Central memory CD4-positive, alpha-beta T cell (primary cell): ENCODE data around the gene HIF1A.
"Not testable (repeated sequence)": the region's sequence is repeated elsewhere in the genome, so short reads cannot be mapped to it uniquely, and the experiment has no call there.

Experiments used
- DNase-seq: peaks from one replicate; pipeline ENCODE4 v3.0.0; 2022

The HIF1A gene

GRCh38 chr14:61710853-61711817 is 15.8 kb downstream of the HIF1A start:
- no peak for DNase-seq

- DNase-seq: no peak
Observed at GRCh38 chr14:61712137-61712536, 16.8 kb downstream of the HIF1A start.

- DNase-seq: no peak
Observed at GRCh38 chr14:61713724-61714437, 18.6 kb downstream of the HIF1A start.

- no peak for DNase-seq
Observed at GRCh38 chr14:61716956-61717355, 21.6 kb downstream of the HIF1A start.

GRCh38 chr14:61718039-61718438 is 22.7 kb downstream of the HIF1A start:
- DNase-seq: no peak

GRCh38 chr14:61719344-61720293 is 24.3 kb downstream of the HIF1A start:
- DNase-seq: no peak

GRCh38 chr14:61720294-61720661 is 25.0 kb downstream of the HIF1A start:
- DNase-seq: no peak

GRCh38 chr14:61720741-61721140 is 25.4 kb downstream of the HIF1A start:
- DNase-seq: no peak

GRCh38 chr14:61724133-61724532 is 28.8 kb downstream of the HIF1A start:
- DNase-seq: no peak

- no peak for DNase-seq
Observed at GRCh38 chr14:61726778-61727658, 31.7 kb downstream of the HIF1A start.

GRCh38 chr14:61730756-61731373 is 35.6 kb downstream of the HIF1A start:
- DNase-seq: peak; percentile 19

GRCh38 chr14:61733972-61734371 is 38.7 kb downstream of the HIF1A start:
- DNase-seq: no peak

GRCh38 chr14:61736751-61737150 is 41.4 kb downstream of the HIF1A start:
- DNase-seq: no peak

GRCh38 chr14:61737915-61738314 is 42.6 kb downstream of the HIF1A start:
- DNase-seq: no peak

- DNase-seq: no peak
Observed at GRCh38 chr14:61739133-61739532, 43.8 kb downstream of the HIF1A start.

GRCh38 chr14:61742371-61742770 is 47.1 kb downstream of the HIF1A start:
- no peak for DNase-seq

- no peak for DNase-seq
Observed at GRCh38 chr14:61744238-61744637, 48.9 kb downstream of the HIF1A start.

- DNase-seq: not testable (repeated sequence)
Observed at GRCh38 chr14:61746346-61746745, 51.0 kb downstream of the HIF1A start.

- DNase-seq: no peak
Observed at GRCh38 chr14:61746881-61747280, 51.6 kb downstream of the HIF1A start.

- no peak for DNase-seq
Observed at GRCh38 chr14:61747342-61747741, 52.0 kb downstream of the HIF1A start.

- DNase-seq: no peak
Observed at GRCh38 chr14:61749264-61749663, 54.0 kb downstream of the HIF1A start.
